GM12872 (cell line): ENCODE results near the gene TTLL6.
A peak's percentile ranks its signal among the peaks of the same experiment; 100 is the strongest.

Source experiments
- TF ChIP-seq, protein P1 (sequence below): IDR thresholded peaks from 3 replicates; pipeline ENCODE4 v1.5.1; 2011; ENCODE audit warnings: low read depth, mild to moderate bottlenecking, low read length, moderate library complexity; ENCODE audit not compliant: insufficient read depth

TTLL6 gene

DNA sequence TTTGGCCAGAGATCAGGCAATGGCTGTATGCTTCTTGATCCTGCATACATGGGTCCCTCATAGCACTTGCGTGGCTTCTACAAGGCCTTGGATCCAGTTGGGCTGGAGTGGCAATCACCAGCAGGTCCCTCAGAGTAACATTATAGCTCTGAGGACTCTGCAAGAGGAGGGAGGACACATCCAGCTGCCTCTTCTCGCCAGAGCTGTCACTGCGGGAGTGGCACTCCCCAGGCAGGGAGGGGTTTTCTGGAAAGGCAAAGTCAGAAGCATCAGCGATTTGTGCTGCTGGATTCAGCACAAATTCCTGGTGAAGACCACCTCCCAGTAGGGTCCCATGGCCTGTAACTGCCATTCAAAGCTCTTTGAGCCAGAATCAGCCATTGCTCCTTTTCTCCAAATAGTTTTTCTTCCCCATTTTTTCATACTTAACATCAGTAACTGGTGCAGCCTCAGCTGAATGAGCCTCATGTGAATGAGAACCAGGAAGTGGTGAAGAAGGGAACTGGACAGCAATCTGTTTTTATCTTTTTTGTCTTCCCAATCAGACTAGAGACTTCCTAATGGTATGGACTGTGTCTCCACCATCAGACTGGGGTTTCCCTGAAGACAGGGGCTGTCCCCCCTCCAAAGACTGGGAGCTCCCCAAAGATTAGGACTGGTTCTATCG is 47.9 kb downstream of the TTLL6 start:
- TF ChIP-seq, protein P1, sequence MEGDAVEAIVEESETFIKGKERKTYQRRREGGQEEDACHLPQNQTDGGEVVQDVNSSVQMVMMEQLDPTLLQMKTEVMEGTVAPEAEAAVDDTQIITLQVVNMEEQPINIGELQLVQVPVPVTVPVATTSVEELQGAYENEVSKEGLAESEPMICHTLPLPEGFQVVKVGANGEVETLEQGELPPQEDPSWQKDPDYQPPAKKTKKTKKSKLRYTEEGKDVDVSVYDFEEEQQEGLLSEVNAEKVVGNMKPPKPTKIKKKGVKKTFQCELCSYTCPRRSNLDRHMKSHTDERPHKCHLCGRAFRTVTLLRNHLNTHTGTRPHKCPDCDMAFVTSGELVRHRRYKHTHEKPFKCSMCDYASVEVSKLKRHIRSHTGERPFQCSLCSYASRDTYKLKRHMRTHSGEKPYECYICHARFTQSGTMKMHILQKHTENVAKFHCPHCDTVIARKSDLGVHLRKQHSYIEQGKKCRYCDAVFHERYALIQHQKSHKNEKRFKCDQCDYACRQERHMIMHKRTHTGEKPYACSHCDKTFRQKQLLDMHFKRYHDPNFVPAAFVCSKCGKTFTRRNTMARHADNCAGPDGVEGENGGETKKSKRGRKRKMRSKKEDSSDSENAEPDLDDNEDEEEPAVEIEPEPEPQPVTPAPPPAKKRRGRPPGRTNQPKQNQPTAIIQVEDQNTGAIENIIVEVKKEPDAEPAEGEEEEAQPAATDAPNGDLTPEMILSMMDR, result no peak

DNA sequence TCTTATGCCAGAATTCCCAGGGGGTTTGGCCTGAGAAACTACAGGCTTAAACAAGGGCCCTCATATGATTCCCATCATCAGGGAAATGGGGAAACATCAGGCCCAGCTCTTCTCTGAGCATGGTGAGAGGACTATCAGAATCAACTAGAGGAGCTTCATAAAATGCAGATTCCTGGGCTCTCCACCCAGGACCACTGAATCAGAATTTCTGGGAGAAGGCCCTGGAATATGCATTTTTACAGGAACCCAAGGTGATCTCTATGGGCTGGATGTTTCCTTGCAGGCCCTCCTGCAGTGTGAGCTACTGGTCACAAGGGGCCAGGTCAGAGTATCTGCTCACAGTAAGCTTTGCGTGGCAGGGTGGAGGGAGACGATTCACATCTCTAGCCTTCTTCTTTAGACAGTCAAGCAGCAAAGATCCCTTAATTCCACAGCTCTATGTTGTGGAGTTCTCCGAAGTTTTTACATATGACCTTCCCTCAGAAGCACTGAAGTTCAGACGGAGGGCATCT is 49.7 kb downstream of the TTLL6 start:
- TF ChIP-seq, protein P1, result 0 out of 3 replicates have a peak, but pooled peaks have one; percentile 25

- TF ChIP-seq, protein P1, result no peak
Measured at GRCh38 chr17:48761114-48761513, 55.9 kb downstream of the TTLL6 start.

- TF ChIP-seq, protein P1, result no peak
Measured at GRCh38 chr17:48760411-48760810, 56.6 kb downstream of the TTLL6 start.

DNA sequence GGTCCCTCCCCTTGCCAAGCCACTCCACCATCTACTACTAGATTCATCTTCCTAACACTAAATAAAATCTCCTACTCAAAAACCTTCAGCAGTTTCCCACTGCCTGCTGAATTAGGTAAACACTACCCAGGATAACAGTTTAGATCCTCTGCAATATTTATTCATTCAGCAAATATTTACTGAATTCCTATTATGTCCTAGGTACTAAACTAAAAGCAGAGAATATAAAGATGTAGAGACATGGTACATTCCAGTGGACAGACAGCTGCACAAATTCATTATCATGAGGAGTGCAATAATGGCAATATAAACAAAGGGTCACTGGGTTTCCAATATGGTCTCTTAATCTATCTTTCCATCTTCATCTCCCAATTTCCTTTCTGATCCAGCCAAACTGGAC is 57.7 kb downstream of the TTLL6 start:
- TF ChIP-seq, protein P1, result no peak

- TF ChIP-seq, protein P1, result no peak
Measured at GRCh38 chr17:48757524-48757961, 59.5 kb downstream of the TTLL6 start.

- TF ChIP-seq, protein P1, result no peak
Measured at GRCh38 chr17:48756830-48757251, 60.2 kb downstream of the TTLL6 start.
